ENCODE data around the gene PANK4. TPM values are rescaled to one million over a fixed set of nuclear protein-coding genes. Genes with fewer than 3 reads are reported as not detected.

Gene PANK4
- total and polyA plus RNA-seq, 2 donors (not counting 3 experiments of a cell fraction or from before 2014, with no cell fraction given) = 22.1 to 34.0 TPM

DNA sequence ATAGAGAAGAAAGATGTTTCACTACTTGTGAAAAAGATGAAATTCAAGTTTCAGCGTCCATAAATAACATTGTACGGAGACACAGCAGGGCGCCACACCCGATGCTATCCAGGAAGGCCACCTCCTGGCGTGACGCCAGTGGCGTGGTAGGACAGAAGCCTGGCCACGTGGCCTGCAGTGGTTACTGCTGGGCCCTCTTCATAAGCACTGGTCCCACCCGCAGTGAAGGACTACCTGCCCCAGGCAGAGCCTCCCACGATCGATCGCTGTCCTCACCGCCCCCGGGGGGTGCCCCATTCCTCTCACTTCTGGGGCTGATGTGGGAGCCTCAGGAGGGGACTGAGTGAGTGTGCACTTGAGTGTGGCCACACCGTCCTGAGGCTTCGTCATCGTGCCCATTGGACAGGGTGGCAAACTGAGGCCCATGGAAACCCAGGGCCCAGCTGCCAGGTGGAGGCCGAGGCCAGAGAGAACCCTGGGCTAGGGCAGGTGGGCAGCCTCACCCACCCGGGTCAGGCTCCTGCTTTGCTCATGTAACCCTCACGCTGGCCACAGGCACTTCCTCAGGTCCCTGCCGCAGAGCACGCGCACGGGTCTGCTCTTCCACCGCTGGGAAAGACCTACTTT, 15.3 kb upstream of the PANK4 start:
- Histone ChIP-seq H3K4me3 (replicated peaks in 1 of 3; ENCODE audit: insufficient read depth in 1 of 3, low read depth in 1 of 3, low read length in 3 of 3) (no peak overlapping the region), H3K36me3 (ENCODE audit: control insufficient read depth in 2 of 2, extremely low read depth in 1 of 2, insufficient read depth in 2 of 2, low read length in 2 of 2) (no peaks in the 10 kb centered on the region), H3K9me1 (replicated peaks; ENCODE audit: control insufficient read depth, extremely low read depth, insufficient read depth, low read length) (no peaks in the 10 kb centered on the region), H3K79me2 (ENCODE audit: control insufficient read depth, insufficient read depth, low read length) (no peaks in the 10 kb centered on the region), H3K9ac (replicated peaks; ENCODE audit: extremely low read depth, insufficient read depth, low read length) (no peak overlapping the region), H3K27ac (ENCODE audit: insufficient read depth, low read depth, low read length) (no peak overlapping the region), H3K4me2 (ENCODE audit: insufficient read depth, low read length) (no peak overlapping the region), H3K4me1 (ENCODE audit: control insufficient read depth, extremely low read depth, insufficient read depth, low read length) (peaks cover 8% of the 10 kb centered on the region), H2AFZ (ENCODE audit: low read depth, low read length) (no peak overlapping the region), H3K9me3 (replicated peaks; ENCODE audit: control insufficient read depth, insufficient read depth, low read length) (no peaks in the 10 kb centered on the region), H3K27me3 (ENCODE audit: control insufficient read depth in 2 of 2, insufficient read depth in 2 of 2, low read length in 2 of 2) (peaks cover 0 to 1% of the 10 kb centered on the region in 2 experiments), H4K20me1 (replicated peaks; ENCODE audit: control insufficient read depth, extremely low read depth, insufficient read depth, low read length) (no peaks in the 10 kb centered on the region)
- no peak for FAIRE-seq
- dilution Hi-C loops (cut with MboI; ENCODE audit: extremely low pct_ligation_motif_present, low sequenced_read_pairs) (no loop called here), intact Hi-C loops (cut with micrococcal nuclease) (no loop called here)
- no peak for DNase-seq (ENCODE audit: low read depth, low spot score)
- POLR2A ChIA-PET = no interaction called here
- TF ChIP-seq EZH2 (IDR thresholded peaks at IDR 0.05; ENCODE audit: borderline replicate concordance, low read depth, low read length, severe bottlenecking) (no peak), MAX (IDR thresholded peaks at IDR 0.05; ENCODE audit: insufficient read depth, insufficient read length) (no peak), FOS (IDR thresholded peaks at IDR 0.05; ENCODE audit: borderline replicate concordance, insufficient read depth, low read length) (no peak), POLR2AphosphoS5 (IDR thresholded peaks at IDR 0.05; ENCODE audit: insufficient read depth, low read depth, low read length) (no peak), POLR2A (IDR thresholded peaks at IDR 0.05; ENCODE audit: low read depth, low read length) (no peak), JUN (IDR thresholded peaks at IDR 0.05; ENCODE audit: borderline replicate concordance, insufficient read depth, insufficient read length, low read depth) (no peak)
- TF ChIP-seq, protein P1, sequence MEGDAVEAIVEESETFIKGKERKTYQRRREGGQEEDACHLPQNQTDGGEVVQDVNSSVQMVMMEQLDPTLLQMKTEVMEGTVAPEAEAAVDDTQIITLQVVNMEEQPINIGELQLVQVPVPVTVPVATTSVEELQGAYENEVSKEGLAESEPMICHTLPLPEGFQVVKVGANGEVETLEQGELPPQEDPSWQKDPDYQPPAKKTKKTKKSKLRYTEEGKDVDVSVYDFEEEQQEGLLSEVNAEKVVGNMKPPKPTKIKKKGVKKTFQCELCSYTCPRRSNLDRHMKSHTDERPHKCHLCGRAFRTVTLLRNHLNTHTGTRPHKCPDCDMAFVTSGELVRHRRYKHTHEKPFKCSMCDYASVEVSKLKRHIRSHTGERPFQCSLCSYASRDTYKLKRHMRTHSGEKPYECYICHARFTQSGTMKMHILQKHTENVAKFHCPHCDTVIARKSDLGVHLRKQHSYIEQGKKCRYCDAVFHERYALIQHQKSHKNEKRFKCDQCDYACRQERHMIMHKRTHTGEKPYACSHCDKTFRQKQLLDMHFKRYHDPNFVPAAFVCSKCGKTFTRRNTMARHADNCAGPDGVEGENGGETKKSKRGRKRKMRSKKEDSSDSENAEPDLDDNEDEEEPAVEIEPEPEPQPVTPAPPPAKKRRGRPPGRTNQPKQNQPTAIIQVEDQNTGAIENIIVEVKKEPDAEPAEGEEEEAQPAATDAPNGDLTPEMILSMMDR (IDR thresholded peaks at IDR 0.05; ENCODE audit: extremely low read depth in 1 of 2, insufficient read depth in 1 of 2, low read depth in 1 of 2, low read length in 2 of 2) = no peak
- no TSS peak for BruUV-seq (replicated peaks)
- CTCF ChIA-PET = interaction anchor here (1.2 to 1.5 kb wide), 3 partner anchors 8 to 17 kb away, joined by 3 to 5 read pairs (median 3); no protein-coding TSS in a partner anchor

Data from endothelial cell of umbilical vein (primary cell).